Panc1 (cell line): Measurements from ENCODE around the gene CFAP410.

ENCODE experiments used
- POLR2AphosphoS5 ChIP-seq: IDR thresholded peaks from 2 replicates; pipeline ENCODE4 v1.6.1; 2012; ENCODE audit warnings: mild to moderate bottlenecking, low read depth, low read length, moderate library complexity
- REST ChIP-seq, 2 experiments: IDR thresholded peaks; 2 replicates each; pipeline ENCODE4 v1.6.1; 2011 to 2012; ENCODE audit warnings: low read depth in 2 of 2, control low read depth in 1 of 2, low read length in 1 of 2, mild to moderate bottlenecking in 1 of 2, moderate library complexity in 1 of 2; ENCODE audit not compliant: insufficient read depth in 1 of 2
- SIN3A ChIP-seq: IDR thresholded peaks from 2 replicates; pipeline ENCODE4 v1.6.1; 2012; ENCODE audit warnings: low read depth, mild to moderate bottlenecking, low read length, moderate library complexity, borderline replicate concordance; ENCODE audit not compliant: insufficient read depth
- TCF7L2 ChIP-seq: IDR thresholded peaks from 2 replicates; pipeline ENCODE4 v1.6.1; 2011; ENCODE audit warnings: mild to moderate bottlenecking, low read depth, low read length, inconsistent platforms
- TF ChIP-seq, protein P1 (sequence below): fragments of 450-650 bp; IDR thresholded peaks from 2 replicates; pipeline ENCODE4 v1.5.1; 2017; ENCODE audit warnings: mild to moderate bottlenecking

DNA sequence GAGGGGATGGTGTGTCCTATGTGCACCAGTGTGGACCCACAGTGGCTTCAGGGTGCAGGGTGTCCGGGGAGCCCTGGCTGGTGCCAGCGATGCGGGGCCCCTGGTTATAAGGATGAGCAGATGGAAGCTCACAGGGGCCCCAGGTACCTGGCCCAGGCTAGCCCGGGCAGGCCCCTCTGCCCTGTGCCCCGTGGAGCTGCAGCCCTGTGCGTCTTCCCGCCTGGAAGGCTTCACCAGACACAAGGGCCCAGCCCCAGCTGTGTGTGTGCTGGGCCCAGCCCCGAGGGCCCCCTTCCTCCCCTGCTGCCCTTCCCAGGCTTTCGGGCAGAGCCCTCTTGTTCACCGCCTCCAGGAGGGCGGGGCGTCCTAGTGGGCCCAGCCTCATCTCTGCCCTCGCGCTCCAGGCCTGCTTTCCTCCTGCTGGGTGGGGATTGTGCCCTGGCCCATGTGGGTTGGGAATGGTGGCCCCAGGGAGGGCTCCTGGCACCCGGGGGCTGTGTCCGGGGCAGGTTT is 23.4 kb downstream of the CFAP410 start:
- TF ChIP-seq, protein P1, sequence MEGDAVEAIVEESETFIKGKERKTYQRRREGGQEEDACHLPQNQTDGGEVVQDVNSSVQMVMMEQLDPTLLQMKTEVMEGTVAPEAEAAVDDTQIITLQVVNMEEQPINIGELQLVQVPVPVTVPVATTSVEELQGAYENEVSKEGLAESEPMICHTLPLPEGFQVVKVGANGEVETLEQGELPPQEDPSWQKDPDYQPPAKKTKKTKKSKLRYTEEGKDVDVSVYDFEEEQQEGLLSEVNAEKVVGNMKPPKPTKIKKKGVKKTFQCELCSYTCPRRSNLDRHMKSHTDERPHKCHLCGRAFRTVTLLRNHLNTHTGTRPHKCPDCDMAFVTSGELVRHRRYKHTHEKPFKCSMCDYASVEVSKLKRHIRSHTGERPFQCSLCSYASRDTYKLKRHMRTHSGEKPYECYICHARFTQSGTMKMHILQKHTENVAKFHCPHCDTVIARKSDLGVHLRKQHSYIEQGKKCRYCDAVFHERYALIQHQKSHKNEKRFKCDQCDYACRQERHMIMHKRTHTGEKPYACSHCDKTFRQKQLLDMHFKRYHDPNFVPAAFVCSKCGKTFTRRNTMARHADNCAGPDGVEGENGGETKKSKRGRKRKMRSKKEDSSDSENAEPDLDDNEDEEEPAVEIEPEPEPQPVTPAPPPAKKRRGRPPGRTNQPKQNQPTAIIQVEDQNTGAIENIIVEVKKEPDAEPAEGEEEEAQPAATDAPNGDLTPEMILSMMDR = no peak
- TF ChIP-seq REST (IDR thresholded peaks at IDR 0.05; ENCODE audit: insufficient read depth in 1 of 2, low read depth in 2 of 2, low read length in 1 of 2) (no peak), TCF7L2 (no peak), POLR2AphosphoS5 (no peak), SIN3A (no peak)
